ENCODE data around the gene SMPD1.
A peak's percentile ranks its signal among the peaks of the same experiment; 100 is the strongest.

The SMPD1 gene

GRCh38 chr11:6415797-6416196 lies 25.5 kb downstream of the SMPD1 start:
- no peak for DNase-seq (ENCODE audit: extremely low read depth, low read depth)

GRCh38 chr11:6417907-6418556 lies 27.8 kb downstream of the SMPD1 start:
- DNase-seq (ENCODE audit: extremely low read depth, low read depth), result no peak
- no peak for TF ChIP-seq CTCF (IDR thresholded peaks at IDR 0.05; ENCODE audit: low read depth, low read length)

More at GRCh38 chr11:6415797-6416196, 25.5 kb downstream of the SMPD1 start:
- no peak for TF ChIP-seq CTCF (IDR thresholded peaks at IDR 0.05; ENCODE audit: low read depth, low read length)

- no peak for TF ChIP-seq CTCF (IDR thresholded peaks at IDR 0.05; ENCODE audit: low read depth, low read length)
- no peak for DNase-seq (ENCODE audit: extremely low read depth, low read depth)
Observed at GRCh38 chr11:6418557-6419008, 28.3 kb downstream of the SMPD1 start.

GRCh38 chr11:6419009-6419631 lies 28.8 kb downstream of the SMPD1 start, which contains the start of gene APBB1:
Gene APBB1 (minus strand): TSS chr11:6419094. CDS start chr11:6411347, 7,747 bp downstream.
- TF ChIP-seq CTCF (IDR thresholded peaks at IDR 0.05; ENCODE audit: low read depth, low read length), result no peak; the same call in 1 of the 2 replicates
- DNase-seq (ENCODE audit: extremely low read depth, low read depth), result no peak

- no peak for DNase-seq (ENCODE audit: extremely low read depth, low read depth)
- no peak for TF ChIP-seq CTCF (IDR thresholded peaks at IDR 0.05; ENCODE audit: low read depth, low read length)
Observed at GRCh38 chr11:6420677-6421076, 30.4 kb downstream of the SMPD1 start.

- no peak for DNase-seq (ENCODE audit: extremely low read depth, low read depth)
- no peak for TF ChIP-seq CTCF (IDR thresholded peaks at IDR 0.05; ENCODE audit: low read depth, low read length)
Observed at GRCh38 chr11:6427516-6427915, 37.2 kb downstream of the SMPD1 start.

GRCh38 chr11:6431861-6432260 lies 41.6 kb downstream of the SMPD1 start:
- TF ChIP-seq CTCF (IDR thresholded peaks at IDR 0.05; ENCODE audit: low read depth, low read length), result no peak
- peak; percentile 16 for DNase-seq (ENCODE audit: extremely low read depth, low read depth)

Measured in AG09319 (cell line).